GM12872 (cell line): Measurements from ENCODE around the gene MBNL3.

Experiments used
- CTCF ChIP-seq: IDR thresholded peaks from 3 replicates; pipeline ENCODE4 v1.5.1; 2011; ENCODE audit warnings: low read depth, mild to moderate bottlenecking, low read length, moderate library complexity; ENCODE audit not compliant: insufficient read depth

The MBNL3 gene

GRCh38 chrX:132489578-132490419 is 961 bp upstream of the MBNL3 start:
- 0 out of 3 replicates have a peak, but pooled peaks have one; percentile 5 for TF ChIP-seq CTCF

- TF ChIP-seq CTCF: no peak
These were observed 595 bp downstream of the MBNL3 start for GRCh38 chrX:132488180-132488705.

- TF ChIP-seq CTCF: no peak
These were observed 2.1 kb downstream of the MBNL3 start for GRCh38 chrX:132486599-132487178.

- no peak for TF ChIP-seq CTCF
These were observed 4.9 kb downstream of the MBNL3 start for GRCh38 chrX:132483951-132484350.

GRCh38 chrX:132483488-132483887 is 5.3 kb downstream of the MBNL3 start:
- no peak for TF ChIP-seq CTCF

GRCh38 chrX:132482632-132483031 is 6.2 kb downstream of the MBNL3 start:
- TF ChIP-seq CTCF: no peak

GRCh38 chrX:132481449-132481848 is 7.4 kb downstream of the MBNL3 start:
- TF ChIP-seq CTCF: no peak
